ENCODE results near the gene FAM131A.

FAM131A gene

GRCh38 chr3:184357248-184358123 lies 20.1 kb downstream of the FAM131A start:
- no peak for DNase-seq (ENCODE audit: low read depth, low spot score)

GRCh38 chr3:184358124-184358767 lies 20.8 kb downstream of the FAM131A start:
- DNase-seq (ENCODE audit: low read depth, low spot score), result no peak

GRCh38 chr3:184358921-184359350 lies 21.5 kb downstream of the FAM131A start:
- DNase-seq (ENCODE audit: low read depth, low spot score), result no peak

- no peak for DNase-seq (ENCODE audit: low read depth, low spot score)
Measured at GRCh38 chr3:184359610-184360009, 22.2 kb downstream of the FAM131A start.

- DNase-seq (ENCODE audit: low read depth, low spot score), result no peak
Measured at GRCh38 chr3:184360070-184360928, 22.9 kb downstream of the FAM131A start.

GRCh38 chr3:184360929-184361531 lies 23.6 kb downstream of the FAM131A start:
- no peak for DNase-seq (ENCODE audit: low read depth, low spot score)

- DNase-seq (ENCODE audit: low read depth, low spot score), result no peak
Measured at GRCh38 chr3:184361532-184361931, 24.1 kb downstream of the FAM131A start, which contains the start of the genes CLCN2 and POLR2H. TSS of gene CLCN2 (minus strand) at chr3:184361605. CDS start at chr3:184361479, 126 bp downstream. TSS of gene POLR2H (plus strand) at chr3:184361710. CDS start at chr3:184363493, 1,783 bp downstream.

DNA sequence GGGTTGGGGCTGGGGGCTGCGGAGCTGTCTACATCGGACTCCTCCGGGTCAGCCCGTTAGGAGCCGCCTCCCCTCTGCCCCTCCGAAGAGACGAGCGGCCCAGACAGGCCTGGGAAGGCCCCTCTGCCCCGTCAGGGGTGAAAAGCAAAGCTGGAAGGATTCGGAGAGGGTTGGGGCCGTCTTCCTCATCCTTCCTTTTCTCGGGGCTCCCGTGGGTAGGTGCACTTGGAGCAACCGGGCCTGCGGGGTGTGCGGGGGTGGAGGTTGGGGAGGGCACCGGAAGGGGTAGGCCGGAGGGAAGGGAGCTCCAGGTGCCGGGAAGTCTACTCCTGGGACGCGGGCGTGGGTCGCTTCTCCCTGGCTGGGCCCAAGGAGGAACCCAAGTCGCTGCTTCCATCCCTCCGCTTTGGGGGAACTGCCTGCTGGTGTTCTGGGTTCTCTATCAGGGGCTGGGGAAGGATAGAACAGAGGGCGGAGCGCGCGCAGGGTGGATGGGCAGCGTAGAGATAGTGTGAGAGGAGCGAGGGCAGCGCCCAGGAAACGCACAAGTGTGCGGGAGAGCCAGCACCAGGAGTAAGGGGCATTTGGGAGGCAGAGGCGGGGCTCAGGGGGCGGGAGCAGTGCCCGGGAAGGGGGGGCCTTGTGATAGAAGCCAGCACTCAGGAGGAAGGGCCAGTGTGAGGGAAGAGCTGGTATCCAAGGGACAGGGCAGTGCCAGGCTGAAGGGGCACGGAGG lies 24.7 kb downstream of the FAM131A start:
- DNase-seq (ENCODE audit: low read depth, low spot score), result no peak

DNA sequence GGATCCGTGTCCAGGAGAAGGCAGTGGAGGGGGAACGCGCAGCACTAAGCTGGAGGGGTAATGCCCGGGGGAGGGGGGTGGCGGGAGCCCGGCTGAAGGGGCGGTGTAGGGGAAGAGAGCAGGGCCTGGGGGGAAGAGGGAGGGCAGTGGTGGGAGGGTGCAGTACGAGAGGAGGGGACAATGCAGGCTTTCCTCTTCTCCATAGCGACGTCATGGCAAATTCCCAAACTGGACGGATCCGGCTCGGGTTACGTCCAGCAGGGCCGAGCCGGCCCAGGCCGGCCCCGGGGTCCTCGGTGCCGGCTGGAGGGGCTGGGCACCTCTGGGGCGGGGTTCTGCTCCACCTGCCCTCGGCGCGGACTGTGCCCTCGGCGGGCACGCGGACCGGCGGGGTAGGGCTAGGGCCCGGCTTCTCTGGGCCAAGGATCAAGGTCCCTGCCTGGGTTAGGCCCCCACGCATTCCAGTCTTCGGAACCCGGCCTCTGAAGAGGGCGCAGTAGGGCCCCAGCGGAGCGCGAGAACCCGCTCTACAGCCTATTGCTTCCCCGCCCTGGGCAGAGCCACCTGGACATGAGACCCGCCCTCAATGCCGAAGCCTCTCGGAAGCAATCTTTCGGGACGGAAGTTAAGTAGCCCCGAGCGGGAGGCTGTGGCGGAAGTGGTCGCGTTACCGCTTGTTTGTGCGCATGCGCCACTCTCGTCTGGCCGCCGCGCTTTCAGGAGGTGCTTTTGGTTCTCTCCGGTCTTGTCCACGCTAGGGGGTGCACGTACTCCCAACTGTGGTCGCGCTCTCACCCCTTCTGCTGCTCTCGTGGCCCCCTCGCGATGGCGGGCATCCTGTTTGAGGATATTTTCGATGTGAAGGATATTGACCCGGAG lies 25.5 kb downstream of the FAM131A start:
- peak; percentile 87 for DNase-seq (ENCODE audit: low read depth, low spot score)

DNA sequence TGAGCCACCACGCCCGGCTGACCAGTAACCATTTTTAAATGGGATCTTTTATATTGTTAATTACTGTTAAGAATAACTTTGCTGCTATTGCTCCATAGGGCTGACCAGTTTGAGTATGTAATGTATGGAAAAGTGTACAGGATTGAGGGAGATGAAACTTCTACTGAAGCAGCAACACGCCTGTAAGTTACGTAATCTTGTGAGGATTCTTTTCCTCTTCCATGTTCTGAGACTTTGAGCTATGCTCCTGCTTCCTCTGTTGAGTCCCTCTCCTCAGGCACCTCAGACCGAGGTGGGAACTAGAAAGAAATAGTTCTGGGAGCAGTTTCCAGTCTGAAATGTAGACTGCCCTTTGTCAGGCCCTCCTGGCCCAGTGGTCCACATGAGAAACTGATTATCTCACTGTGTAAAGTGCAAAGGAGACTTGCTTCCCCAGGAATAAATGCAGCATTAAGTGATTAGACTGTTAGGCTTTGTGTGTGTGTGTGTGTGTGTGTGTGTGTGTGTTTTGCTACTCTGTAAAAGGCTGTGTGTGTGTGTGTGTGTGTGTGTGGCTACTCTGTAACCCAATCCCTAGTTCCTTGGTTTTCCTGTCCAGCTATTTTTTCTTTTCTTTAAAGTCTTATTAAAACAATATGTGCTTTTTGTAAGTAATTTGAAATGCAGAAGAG lies 29.4 kb downstream of the FAM131A start:
- DNase-seq (ENCODE audit: low read depth, low spot score), result no peak

- no peak for DNase-seq (ENCODE audit: low read depth, low spot score)
Measured at GRCh38 chr3:184368116-184368515, 30.7 kb downstream of the FAM131A start.

DNA sequence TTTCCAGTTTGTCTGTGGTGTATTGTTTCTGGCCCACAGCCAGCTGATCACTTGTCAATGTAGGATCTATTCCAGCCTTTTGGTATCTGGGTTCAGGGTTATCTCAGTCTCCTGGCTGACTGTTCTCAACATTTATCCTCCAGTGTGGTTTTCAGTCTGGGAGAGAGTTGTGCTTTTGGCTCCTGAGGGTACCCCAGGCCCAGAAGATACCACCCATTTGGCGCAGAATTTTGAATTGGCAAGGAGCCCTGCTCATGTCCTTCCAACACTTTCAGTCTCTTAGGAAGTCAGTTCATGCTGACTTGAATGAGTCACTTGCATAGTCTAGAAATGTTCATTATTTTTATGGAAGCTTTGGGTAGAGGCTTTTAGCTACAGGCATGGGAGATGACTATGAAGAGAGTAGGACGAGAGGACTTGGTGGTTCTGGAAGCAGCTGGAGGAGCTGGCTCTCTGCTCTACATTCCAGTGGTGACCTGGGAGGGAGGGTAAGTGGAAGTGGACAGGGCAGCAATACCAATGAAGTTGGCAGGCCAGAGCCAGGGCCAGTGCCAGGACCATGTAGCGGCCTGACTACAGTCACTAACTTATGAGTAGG lies 31.3 kb downstream of the FAM131A start:
- no peak for DNase-seq (ENCODE audit: low read depth, low spot score)

- no peak for DNase-seq (ENCODE audit: low read depth, low spot score)
Measured at GRCh38 chr3:184371570-184372018, 34.2 kb downstream of the FAM131A start.

- no peak for DNase-seq (ENCODE audit: low read depth, low spot score)
Measured at GRCh38 chr3:184372296-184372821, 35.0 kb downstream of the FAM131A start.

DNA sequence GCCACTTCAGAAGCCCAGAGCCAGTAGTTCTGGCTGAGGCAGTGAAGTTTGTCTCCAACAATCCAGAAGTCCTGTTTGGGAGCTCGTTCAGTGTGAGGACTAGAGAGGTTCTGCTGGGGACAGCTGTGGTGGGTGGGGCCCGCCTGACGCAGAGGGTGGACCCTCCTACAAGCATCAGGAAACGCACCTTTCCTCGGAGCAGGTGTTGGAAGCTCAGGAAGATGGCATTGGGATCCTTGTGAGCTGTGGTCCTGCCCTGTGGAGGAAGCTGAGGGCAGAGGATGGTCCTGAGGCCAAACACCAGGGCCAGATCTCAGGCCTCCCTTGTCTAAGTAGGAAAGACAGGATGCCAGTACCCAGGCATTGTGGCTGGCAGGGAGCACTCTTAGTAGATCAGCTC lies 35.5 kb downstream of the FAM131A start:
- no peak for DNase-seq (ENCODE audit: low read depth, low spot score)

- no peak for DNase-seq (ENCODE audit: low read depth, low spot score)
Measured at GRCh38 chr3:184373422-184373821, 36.0 kb downstream of the FAM131A start.

- no peak for DNase-seq (ENCODE audit: low read depth, low spot score)
Measured at GRCh38 chr3:184375747-184376461, 38.5 kb downstream of the FAM131A start.

GRCh38 chr3:184377374-184377773 lies 40.0 kb downstream of the FAM131A start:
- DNase-seq (ENCODE audit: low read depth, low spot score), result no peak
